CD14-positive monocyte (primary cell): Measurements from ENCODE around the gene PDE4D. TPM values are rescaled to one million over a fixed set of nuclear protein-coding genes. Genes with fewer than 3 reads are reported as not detected.

ENCODE experiments used
- DNase-seq, 3 donors: peaks; one replicate each; pipeline ENCODE4 v3.0.0-alpha.2; 2011 to 2022
- H2AFZ ChIP-seq: 2 replicates; pipeline ENCODE4 v1.6.0; 2012; ENCODE audit warnings: mild to moderate bottlenecking, low read depth, low read length, inconsistent platforms; ENCODE audit not compliant: insufficient read depth, poor library complexity, severe bottlenecking
- H3K27ac ChIP-seq, 2 donors: 1 replicate in 1 of 2; 2 replicates in 1 of 2; pipeline ENCODE4 v1.5.1; 2012 to 2013; ENCODE audit warnings: low read length in 2 of 2, control low read depth in 1 of 2, inconsistent platforms in 1 of 2, low read depth in 1 of 2, mild to moderate bottlenecking in 1 of 2
- H3K27me3 ChIP-seq, 2 donors: one replicate each; pipeline versions ENCODE4 v1.6.0 to v1.6.1; 2011 to 2013; ENCODE audit warnings: low read length in 2 of 2; ENCODE audit not compliant: control insufficient read depth in 2 of 2, insufficient read depth in 2 of 2
- H3K36me3 ChIP-seq, 2 donors: replicated peaks in 1 of 2; 1 replicate in 1 of 2; 2 replicates in 1 of 2; pipeline versions ENCODE4 v1.5.1 to v1.6.1; 2012 to 2013; ENCODE audit warnings: low read length in 2 of 2, control low read depth in 1 of 2, inconsistent platforms in 1 of 2, mild to moderate bottlenecking in 1 of 2; ENCODE audit not compliant: insufficient read depth in 2 of 2, control insufficient read depth in 1 of 2
- H3K4me1 ChIP-seq, 2 donors: 1 replicate in 1 of 2; 2 replicates in 1 of 2; pipeline versions ENCODE4 v1.5.1 to v1.6.1; 2012 to 2013; ENCODE audit warnings: low read length in 2 of 2, control low read depth in 1 of 2, inconsistent platforms in 1 of 2, mild to moderate bottlenecking in 1 of 2, moderate library complexity in 1 of 2; ENCODE audit not compliant: insufficient read depth in 2 of 2, control insufficient read depth in 1 of 2
- H3K4me2 ChIP-seq: replicated peaks from 2 replicates; pipeline ENCODE3; 2012; ENCODE audit warnings: low read length, moderate library complexity, mild to moderate bottlenecking; ENCODE audit not compliant: poor library complexity, severe bottlenecking; ENCODE audit errors: extremely low read depth
- H3K4me3 ChIP-seq, 3 experiments: fragments of 200-600 bp in 1 of 3; sonication (generic) in 1 of 3; replicated peaks in 1 of 3; 1 replicate in 2 of 3; 2 replicates in 1 of 3; pipeline ENCODE4 v1.5.1; 2011 to 2013; ENCODE audit warnings: low read length in 3 of 3, mild to moderate bottlenecking in 3 of 3, control low read depth in 2 of 3, low read depth in 2 of 3, inconsistent platforms in 1 of 3, moderate library complexity in 1 of 3
- H3K79me2 ChIP-seq: 2 replicates; pipeline ENCODE4 v1.6.0; 2012; ENCODE audit warnings: mild to moderate bottlenecking, control low read depth, inconsistent platforms, low read length, moderate library complexity; ENCODE audit not compliant: insufficient read depth
- H3K9ac ChIP-seq: 2 replicates; pipeline ENCODE4 v1.6.0; 2017; ENCODE audit warnings: low read length, mild to moderate bottlenecking; ENCODE audit not compliant: insufficient read depth, poor library complexity, severe bottlenecking
- H3K9me3 ChIP-seq, 2 donors: replicated peaks in 1 of 2; 1 replicate in 1 of 2; 2 replicates in 1 of 2; pipeline versions ENCODE4 v1.5.1 to v1.6.1; 2012 to 2013; ENCODE audit warnings: low read length in 2 of 2, control low read depth in 1 of 2; ENCODE audit not compliant: control insufficient read depth in 1 of 2, insufficient read depth in 1 of 2
- H4K20me1 ChIP-seq: 2 replicates; pipeline ENCODE4 v1.6.0; 2012; ENCODE audit warnings: mild to moderate bottlenecking, low read length, control low read depth, moderate library complexity; ENCODE audit not compliant: insufficient read depth
- H3K27ac Mint-ChIP-seq, 7 donors: one replicate each; pipeline ENCODE4 v1.8.0; 2020; ENCODE audit warnings: mild to moderate bottlenecking in 7 of 7, mixed read lengths in 7 of 7, moderate library complexity in 6 of 7, inconsistent platforms in 2 of 7
- H3K27me3 Mint-ChIP-seq, 3 donors: one replicate each; pipeline ENCODE4 v1.8.0; 2021 to 2022; ENCODE audit warnings: low read depth in 3 of 3, mild to moderate bottlenecking in 3 of 3, mixed read lengths in 3 of 3, moderate library complexity in 3 of 3, inconsistent platforms in 1 of 3
- H3K36me3 Mint-ChIP-seq, 2 donors: one replicate each; pipeline ENCODE4 v1.8.0; 2020; ENCODE audit warnings: mixed read lengths in 2 of 2, inconsistent platforms in 1 of 2, mild to moderate bottlenecking in 1 of 2
- H3K4me1 Mint-ChIP-seq: one replicate; pipeline ENCODE4 v1.8.0; 2020; ENCODE audit warnings: mild to moderate bottlenecking, mixed read lengths
- H3K4me3 Mint-ChIP-seq, 2 donors: one replicate each; pipeline ENCODE4 v1.8.0; 2020; ENCODE audit warnings: mild to moderate bottlenecking in 2 of 2, mixed read lengths in 2 of 2, moderate library complexity in 1 of 2
- H3K9me3 Mint-ChIP-seq, 7 donors: one replicate each; pipeline ENCODE4 v1.8.0; 2020 to 2022; ENCODE audit warnings: mixed read lengths in 7 of 7, mild to moderate bottlenecking in 6 of 7, moderate library complexity in 6 of 7, inconsistent platforms in 2 of 7
- WGBS: methylation state at CpG from one replicate; pipeline ENCODE4 v1.1.5; 2013; ENCODE audit warnings: missing lambda C conversion rate; ENCODE audit not compliant: insufficient coverage; 5-methylcytosine and 5-hydroxymethylcytosine counted together
- intact Hi-C, 2 donors: fragments of 100-400 bp; cut with micrococcal nuclease; formaldehyde crosslinking; loops; one replicate each; pipeline versions ENCODE4 v1.15.0 to v1.15.1; 2023
- polyA plus RNA-seq, 3 donors: library from polyadenylated mRNA; depleted of rRNA in 1 of 3; unstranded in 2 of 3; stranded (reverse) in 1 of 3; fragments of 300-500 nt in 2 of 3; fragments of >200 nt in 1 of 3; fragmentation: Illumina TruSeq in 2 of 3; gene quantifications; 1 replicate in 2 of 3; 2 replicates in 1 of 3; pipeline ENCODE4 v1.2.3, GENCODE V29; 2012 to 2021
- TF ChIP-seq, protein P1 (sequence below): fragments of 200-600 bp; IDR thresholded peaks from one replicate; pipeline ENCODE4 v1.8.0; 2022; ENCODE audit warnings: antibody characterized with exemption, mild to moderate bottlenecking

PDE4D gene
- polyA plus RNA-seq, 3 donors, result 1.9 to 3.4 (median 2.8) TPM

- Mint-ChIP-seq H3K4me3 (no peak overlapping the region), H3K4me1 (peaks cover 14% of the 10 kb centered on the region), H3K27me3 (peaks cover 21 to 22% (median 21%) of the 10 kb centered on the region in 3 donors), H3K27ac (peak overlapping the region in 1 of 7 donors; percentile 83), H3K36me3 (peaks cover 5 to 9% of the 10 kb centered on the region in 2 donors), H3K9me3 (no peaks in the 10 kb centered on the region)
- Histone ChIP-seq H3K4me3 (no peak overlapping the region), H3K27me3 (peaks cover 18 to 27% of the 10 kb centered on the region in 2 donors), H4K20me1 (no peaks in the 10 kb centered on the region), H3K27ac (no peak overlapping the region), H3K9ac (no peak overlapping the region), H3K4me2 (no peak overlapping the region), H3K4me1 (peaks cover 6% of the 10 kb centered on the region in 2 donors), H3K9me3 (no peaks in the 10 kb centered on the region), H2AFZ (no peak overlapping the region), H3K36me3 (no peaks in the 10 kb centered on the region), H3K79me2 (no peaks in the 10 kb centered on the region)
- TF ChIP-seq, protein P1, sequence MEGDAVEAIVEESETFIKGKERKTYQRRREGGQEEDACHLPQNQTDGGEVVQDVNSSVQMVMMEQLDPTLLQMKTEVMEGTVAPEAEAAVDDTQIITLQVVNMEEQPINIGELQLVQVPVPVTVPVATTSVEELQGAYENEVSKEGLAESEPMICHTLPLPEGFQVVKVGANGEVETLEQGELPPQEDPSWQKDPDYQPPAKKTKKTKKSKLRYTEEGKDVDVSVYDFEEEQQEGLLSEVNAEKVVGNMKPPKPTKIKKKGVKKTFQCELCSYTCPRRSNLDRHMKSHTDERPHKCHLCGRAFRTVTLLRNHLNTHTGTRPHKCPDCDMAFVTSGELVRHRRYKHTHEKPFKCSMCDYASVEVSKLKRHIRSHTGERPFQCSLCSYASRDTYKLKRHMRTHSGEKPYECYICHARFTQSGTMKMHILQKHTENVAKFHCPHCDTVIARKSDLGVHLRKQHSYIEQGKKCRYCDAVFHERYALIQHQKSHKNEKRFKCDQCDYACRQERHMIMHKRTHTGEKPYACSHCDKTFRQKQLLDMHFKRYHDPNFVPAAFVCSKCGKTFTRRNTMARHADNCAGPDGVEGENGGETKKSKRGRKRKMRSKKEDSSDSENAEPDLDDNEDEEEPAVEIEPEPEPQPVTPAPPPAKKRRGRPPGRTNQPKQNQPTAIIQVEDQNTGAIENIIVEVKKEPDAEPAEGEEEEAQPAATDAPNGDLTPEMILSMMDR, result no peak
- WGBS, result 100% methylated on average over 1 of the region's 2 CpGs
- intact Hi-C loops, result no loop called here
- no peak for DNase-seq
These were observed 128.1 kb downstream of the PDE4D start for GRCh38 chr5:59765446-59765845.

- WGBS, result 100% methylated on average over 1 of the region's 3 CpGs
- Mint-ChIP-seq H3K27ac (peak overlapping the region in 2 of 7 donors; percentile 43 to 66), H3K36me3 (peaks cover 5 to 6% of the 10 kb centered on the region in 2 donors), H3K27me3 (peaks cover 15 to 20% (median 15%) of the 10 kb centered on the region in 3 donors), H3K9me3 (no peaks in the 10 kb centered on the region), H3K4me3 (no peak overlapping the region), H3K4me1 (peaks cover 14% of the 10 kb centered on the region)
- no peak overlapping the region for H3K4me3 ChIP-seq
- H2AFZ ChIP-seq, result no peak overlapping the region
- DNase-seq, result no peak
- no peaks in the 10 kb centered on the region for H4K20me1 ChIP-seq
- no peaks in the 10 kb centered on the region for H3K9me3 ChIP-seq
- H3K27ac ChIP-seq, result no peak overlapping the region
- peaks cover 6% of the 10 kb centered on the region in 2 donors for H3K4me1 ChIP-seq
- TF ChIP-seq, protein P1, result no peak
- intact Hi-C loops, result no loop called here
- no peaks in the 10 kb centered on the region for H3K36me3 ChIP-seq
- H3K4me2 ChIP-seq, result no peak overlapping the region
- no peak overlapping the region for H3K9ac ChIP-seq
- peaks cover 15 to 18% of the 10 kb centered on the region in 2 donors for H3K27me3 ChIP-seq
- H3K79me2 ChIP-seq, result no peaks in the 10 kb centered on the region
These were observed 129.2 kb downstream of the PDE4D start for GRCh38 chr5:59764361-59764760.
